ENCODE measurements around the gene DPYD.

DNA sequence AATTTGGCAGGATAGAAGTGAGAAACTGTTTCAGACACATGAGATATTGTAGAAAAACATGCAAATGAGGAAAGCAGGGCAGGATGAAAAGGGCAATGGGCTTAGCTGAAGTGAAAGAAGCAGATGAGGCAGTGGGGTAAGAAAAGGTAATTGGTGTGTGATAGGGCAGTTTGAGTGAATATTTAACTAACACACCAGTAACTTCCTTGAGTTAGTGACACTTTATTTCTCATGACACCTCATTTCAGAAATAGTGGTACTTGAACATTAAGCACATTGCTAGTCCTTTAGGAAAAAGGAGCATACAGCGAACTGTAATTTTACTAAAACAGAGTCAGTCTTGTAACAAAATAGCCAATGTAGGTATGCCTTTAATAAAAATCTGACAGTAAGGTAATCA lies 415.0 kb downstream of the DPYD start:
- TF ChIP-seq, protein P1, sequence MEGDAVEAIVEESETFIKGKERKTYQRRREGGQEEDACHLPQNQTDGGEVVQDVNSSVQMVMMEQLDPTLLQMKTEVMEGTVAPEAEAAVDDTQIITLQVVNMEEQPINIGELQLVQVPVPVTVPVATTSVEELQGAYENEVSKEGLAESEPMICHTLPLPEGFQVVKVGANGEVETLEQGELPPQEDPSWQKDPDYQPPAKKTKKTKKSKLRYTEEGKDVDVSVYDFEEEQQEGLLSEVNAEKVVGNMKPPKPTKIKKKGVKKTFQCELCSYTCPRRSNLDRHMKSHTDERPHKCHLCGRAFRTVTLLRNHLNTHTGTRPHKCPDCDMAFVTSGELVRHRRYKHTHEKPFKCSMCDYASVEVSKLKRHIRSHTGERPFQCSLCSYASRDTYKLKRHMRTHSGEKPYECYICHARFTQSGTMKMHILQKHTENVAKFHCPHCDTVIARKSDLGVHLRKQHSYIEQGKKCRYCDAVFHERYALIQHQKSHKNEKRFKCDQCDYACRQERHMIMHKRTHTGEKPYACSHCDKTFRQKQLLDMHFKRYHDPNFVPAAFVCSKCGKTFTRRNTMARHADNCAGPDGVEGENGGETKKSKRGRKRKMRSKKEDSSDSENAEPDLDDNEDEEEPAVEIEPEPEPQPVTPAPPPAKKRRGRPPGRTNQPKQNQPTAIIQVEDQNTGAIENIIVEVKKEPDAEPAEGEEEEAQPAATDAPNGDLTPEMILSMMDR (IDR thresholded peaks at IDR 0.05) = no peak
- TF ChIP-seq EP300 (IDR thresholded peaks at IDR 0.05) = no peak

All from tibial nerve (tissue), 4 donors.